Measurements from ENCODE around the gene CEP41. TPM values are rescaled to one million over a fixed set of nuclear protein-coding genes. Genes with fewer than 3 reads are reported as not detected.

CEP41 gene
- total and polyA plus RNA-seq, 2 donors from 2014 or later = 8.1 to 12.7 TPM

- Histone ChIP-seq H3K9ac (ENCODE audit: low read length in 3 of 3) (peak overlapping the region in 2 of 3 donors; percentile 12 to 13), H3K27ac (ENCODE audit: low read depth in 2 of 2, low read length in 2 of 2) (peak overlapping the region; percentile 32 to 48), H3K27me3 (ENCODE audit: control insufficient read depth, insufficient read depth, low read length) (no peaks in the 10 kb centered on the region), H3K4me1 (ENCODE audit: control insufficient read depth in 2 of 3, insufficient read depth in 2 of 3, low read depth in 1 of 3, low read length in 3 of 3) (peaks cover 11 to 20% (median 17%) of the 10 kb centered on the region in 3 donors), H3K36me3 (ENCODE audit: control insufficient read depth in 2 of 3, insufficient read depth in 3 of 3, low read length in 3 of 3) (no peaks in the 10 kb centered on the region), H3K4me3 (ENCODE audit: low read length in 3 of 3) (peak overlapping the region in 1 of 3 donors; percentile 5), H3K9me3 (ENCODE audit: control insufficient read depth in 2 of 3, insufficient read depth in 1 of 3, low read length in 3 of 3) (no peaks in the 10 kb centered on the region)
- FAIRE-seq (no peak), DNase-seq (peak in 4 of 5 donors; percentile 78 to 94 (median 87))
- TF ChIP-seq CTCF (IDR thresholded peaks at IDR 0.05; ENCODE audit: borderline replicate concordance, extremely low read depth, insufficient read depth) = no peak
- intact Hi-C loops (cut with DNase I) = no loop called here
Measured at GRCh38 chr7:130489140-130489983, 48.5 kb upstream of the CEP41 start.

GRCh38 chr7:130488392-130489139 lies 47.8 kb upstream of the CEP41 start:
- peak overlapping the region in 1 of 3 donors; percentile 5 for H3K4me3 ChIP-seq (ENCODE audit: low read length in 3 of 3)
- intact Hi-C loops (cut with DNase I) = no loop called here
- H3K27me3 ChIP-seq (ENCODE audit: control insufficient read depth, insufficient read depth, low read length) = no peaks in the 10 kb centered on the region
- H3K27ac ChIP-seq (ENCODE audit: low read depth in 2 of 2, low read length in 2 of 2) = peak overlapping the region in 1 of 2 donors; percentile 32
- DNase-seq (peak in 1 of 5 donors; percentile 43), FAIRE-seq (no peak)
- peaks cover 11 to 20% (median 17%) of the 10 kb centered on the region in 3 donors for H3K4me1 ChIP-seq (ENCODE audit: control insufficient read depth in 2 of 3, insufficient read depth in 2 of 3, low read depth in 1 of 3, low read length in 3 of 3)
- H3K36me3 ChIP-seq (ENCODE audit: control insufficient read depth in 2 of 3, insufficient read depth in 3 of 3, low read length in 3 of 3) = no peaks in the 10 kb centered on the region
- no peaks in the 10 kb centered on the region for H3K9me3 ChIP-seq (ENCODE audit: control insufficient read depth in 2 of 3, insufficient read depth in 1 of 3, low read length in 3 of 3)
- no peak for TF ChIP-seq CTCF (IDR thresholded peaks at IDR 0.05; ENCODE audit: borderline replicate concordance, extremely low read depth, insufficient read depth)
- no peak overlapping the region for H3K9ac ChIP-seq (ENCODE audit: low read length in 3 of 3)

GRCh38 chr7:130486954-130487436 lies 46.2 kb upstream of the CEP41 start:
- no peak for FAIRE-seq
- no peaks in the 10 kb centered on the region for H3K9me3 ChIP-seq (ENCODE audit: control insufficient read depth in 2 of 3, insufficient read depth in 1 of 3, low read length in 3 of 3)
- H3K4me1 ChIP-seq (ENCODE audit: control insufficient read depth in 2 of 3, insufficient read depth in 2 of 3, low read depth in 1 of 3, low read length in 3 of 3) = peaks cover 11 to 20% (median 19%) of the 10 kb centered on the region in 3 donors
- peak overlapping the region in 1 of 3 donors; percentile 9 for H3K9ac ChIP-seq (ENCODE audit: low read length in 3 of 3)
- DNase-seq = peak in 2 of 5 donors; percentile 73 to 77
- intact Hi-C loops (cut with DNase I) = no loop called here
- H3K36me3 ChIP-seq (ENCODE audit: control insufficient read depth in 2 of 3, insufficient read depth in 3 of 3, low read length in 3 of 3) = no peaks in the 10 kb centered on the region
- H3K27me3 ChIP-seq (ENCODE audit: control insufficient read depth, insufficient read depth, low read length) = no peaks in the 10 kb centered on the region
- peak overlapping the region in 1 of 2 donors; percentile 43 for H3K27ac ChIP-seq (ENCODE audit: low read depth in 2 of 2, low read length in 2 of 2)
- TF ChIP-seq CTCF (IDR thresholded peaks at IDR 0.05; ENCODE audit: borderline replicate concordance, extremely low read depth, insufficient read depth) = no peak
- peak overlapping the region; percentile 1 to 40 (median 15) for H3K4me3 ChIP-seq (ENCODE audit: low read length in 3 of 3)

Data from kidney (tissue), 14 donors.